ENCODE measurements around the gene GSTO2.

GSTO2 gene

GRCh38 chr10:104330168-104331110 is 61.5 kb downstream of the GSTO2 start:
- Histone ChIP-seq H3K9ac (ENCODE audit: low read depth in 1 of 2, low read length in 2 of 2) (peak overlapping the region; percentile 22 to 24), H3K4me1 (ENCODE audit: control insufficient read depth in 1 of 2, insufficient read depth in 2 of 2, low read length in 2 of 2) (peaks cover 76 to 79% of the 10 kb centered on the region in 2 donors), H3K27ac (ENCODE audit: low read depth, low read length) (peak overlapping the region; percentile 70), H3K9me3 (ENCODE audit: control insufficient read depth in 1 of 2, low read length in 2 of 2) (no peaks in the 10 kb centered on the region), H3K4me3 (ENCODE audit: low read depth in 1 of 2, low read length in 2 of 2) (peak overlapping the region in 1 of 2 donors; percentile 24), H3K36me3 (ENCODE audit: control insufficient read depth in 1 of 2, insufficient read depth in 2 of 2, low read length in 2 of 2) (no peaks in the 10 kb centered on the region), H3K27me3 (ENCODE audit: control insufficient read depth in 1 of 2, insufficient read depth in 2 of 2, low read length in 2 of 2) (no peaks in the 10 kb centered on the region)

GRCh38 chr10:104331208-104331838 is 62.3 kb downstream of the GSTO2 start:
- Histone ChIP-seq H3K9ac (ENCODE audit: low read depth in 1 of 2, low read length in 2 of 2) (peak overlapping the region; percentile 22 to 24), H3K4me1 (ENCODE audit: control insufficient read depth in 1 of 2, insufficient read depth in 2 of 2, low read length in 2 of 2) (peaks cover 75 to 76% of the 10 kb centered on the region in 2 donors), H3K27ac (ENCODE audit: low read depth, low read length) (peak overlapping the region; percentile 70), H3K27me3 (ENCODE audit: control insufficient read depth in 1 of 2, insufficient read depth in 2 of 2, low read length in 2 of 2) (no peaks in the 10 kb centered on the region), H3K9me3 (ENCODE audit: control insufficient read depth in 1 of 2, low read length in 2 of 2) (no peaks in the 10 kb centered on the region), H3K36me3 (ENCODE audit: control insufficient read depth in 1 of 2, insufficient read depth in 2 of 2, low read length in 2 of 2) (no peaks in the 10 kb centered on the region), H3K4me3 (ENCODE audit: low read depth in 1 of 2, low read length in 2 of 2) (peak overlapping the region; percentile 1 to 24)

GRCh38 chr10:104332243-104333031 is 63.5 kb downstream of the GSTO2 start:
- Histone ChIP-seq H3K9ac (ENCODE audit: low read depth in 1 of 2, low read length in 2 of 2) (no peak overlapping the region), H3K27ac (ENCODE audit: low read depth, low read length) (no peak overlapping the region), H3K9me3 (ENCODE audit: control insufficient read depth in 1 of 2, low read length in 2 of 2) (no peaks in the 10 kb centered on the region), H3K4me3 (ENCODE audit: low read depth in 1 of 2, low read length in 2 of 2) (no peak overlapping the region), H3K36me3 (ENCODE audit: control insufficient read depth in 1 of 2, insufficient read depth in 2 of 2, low read length in 2 of 2) (no peaks in the 10 kb centered on the region), H3K4me1 (ENCODE audit: control insufficient read depth in 1 of 2, insufficient read depth in 2 of 2, low read length in 2 of 2) (peaks cover 67 to 77% of the 10 kb centered on the region in 2 donors), H3K27me3 (ENCODE audit: control insufficient read depth in 1 of 2, insufficient read depth in 2 of 2, low read length in 2 of 2) (no peaks in the 10 kb centered on the region)

- no peak overlapping the region for H3K27ac ChIP-seq (ENCODE audit: low read depth, low read length)
- no peaks in the 10 kb centered on the region for H3K9me3 ChIP-seq (ENCODE audit: control insufficient read depth in 1 of 2, low read length in 2 of 2)
- H3K9ac ChIP-seq (ENCODE audit: low read depth in 1 of 2, low read length in 2 of 2), result no peak overlapping the region
- no peaks in the 10 kb centered on the region for H3K27me3 ChIP-seq (ENCODE audit: control insufficient read depth in 1 of 2, insufficient read depth in 2 of 2, low read length in 2 of 2)
- H3K36me3 ChIP-seq (ENCODE audit: control insufficient read depth in 1 of 2, insufficient read depth in 2 of 2, low read length in 2 of 2), result no peaks in the 10 kb centered on the region
- peaks cover 60 to 69% of the 10 kb centered on the region in 2 donors for H3K4me1 ChIP-seq (ENCODE audit: control insufficient read depth in 1 of 2, insufficient read depth in 2 of 2, low read length in 2 of 2)
- H3K4me3 ChIP-seq (ENCODE audit: low read depth in 1 of 2, low read length in 2 of 2), result no peak overlapping the region
Observed at GRCh38 chr10:104333032-104333727, 64.2 kb downstream of the GSTO2 start.

- no peaks in the 10 kb centered on the region for H3K36me3 ChIP-seq (ENCODE audit: control insufficient read depth in 1 of 2, insufficient read depth in 2 of 2, low read length in 2 of 2)
- no peaks in the 10 kb centered on the region for H3K9me3 ChIP-seq (ENCODE audit: control insufficient read depth in 1 of 2, low read length in 2 of 2)
- H3K27ac ChIP-seq (ENCODE audit: low read depth, low read length), result no peak overlapping the region
- no peaks in the 10 kb centered on the region for H3K27me3 ChIP-seq (ENCODE audit: control insufficient read depth in 1 of 2, insufficient read depth in 2 of 2, low read length in 2 of 2)
- peaks cover 53 to 62% of the 10 kb centered on the region in 2 donors for H3K4me1 ChIP-seq (ENCODE audit: control insufficient read depth in 1 of 2, insufficient read depth in 2 of 2, low read length in 2 of 2)
- no peak overlapping the region for H3K4me3 ChIP-seq (ENCODE audit: low read depth in 1 of 2, low read length in 2 of 2)
- H3K9ac ChIP-seq (ENCODE audit: low read depth in 1 of 2, low read length in 2 of 2), result no peak overlapping the region
Observed at GRCh38 chr10:104333728-104334373, 64.9 kb downstream of the GSTO2 start.

- Histone ChIP-seq H3K27ac (ENCODE audit: low read depth, low read length) (no peak overlapping the region), H3K36me3 (ENCODE audit: control insufficient read depth in 1 of 2, insufficient read depth in 2 of 2, low read length in 2 of 2) (no peaks in the 10 kb centered on the region), H3K9ac (ENCODE audit: low read depth in 1 of 2, low read length in 2 of 2) (no peak overlapping the region), H3K27me3 (ENCODE audit: control insufficient read depth in 1 of 2, insufficient read depth in 2 of 2, low read length in 2 of 2) (no peaks in the 10 kb centered on the region), H3K4me1 (ENCODE audit: control insufficient read depth in 1 of 2, insufficient read depth in 2 of 2, low read length in 2 of 2) (peaks cover 46 to 62% of the 10 kb centered on the region in 2 donors), H3K9me3 (ENCODE audit: control insufficient read depth in 1 of 2, low read length in 2 of 2) (no peaks in the 10 kb centered on the region), H3K4me3 (ENCODE audit: low read depth in 1 of 2, low read length in 2 of 2) (no peak overlapping the region)
Observed at GRCh38 chr10:104334561-104334960, 65.6 kb downstream of the GSTO2 start.

- peaks cover 42 to 62% of the 10 kb centered on the region in 2 donors for H3K4me1 ChIP-seq (ENCODE audit: control insufficient read depth in 1 of 2, insufficient read depth in 2 of 2, low read length in 2 of 2)
- H3K27ac ChIP-seq (ENCODE audit: low read depth, low read length), result no peak overlapping the region
- H3K27me3 ChIP-seq (ENCODE audit: control insufficient read depth in 1 of 2, insufficient read depth in 2 of 2, low read length in 2 of 2), result no peaks in the 10 kb centered on the region
- no peaks in the 10 kb centered on the region for H3K36me3 ChIP-seq (ENCODE audit: control insufficient read depth in 1 of 2, insufficient read depth in 2 of 2, low read length in 2 of 2)
- H3K4me3 ChIP-seq (ENCODE audit: low read depth in 1 of 2, low read length in 2 of 2), result no peak overlapping the region
- no peak overlapping the region for H3K9ac ChIP-seq (ENCODE audit: low read depth in 1 of 2, low read length in 2 of 2)
- H3K9me3 ChIP-seq (ENCODE audit: control insufficient read depth in 1 of 2, low read length in 2 of 2), result no peaks in the 10 kb centered on the region
Observed at GRCh38 chr10:104334965-104335650, 66.1 kb downstream of the GSTO2 start.

- Histone ChIP-seq H3K27me3 (ENCODE audit: control insufficient read depth in 1 of 2, insufficient read depth in 2 of 2, low read length in 2 of 2) (no peaks in the 10 kb centered on the region), H3K27ac (ENCODE audit: low read depth, low read length) (peak overlapping the region; percentile 24), H3K36me3 (ENCODE audit: control insufficient read depth in 1 of 2, insufficient read depth in 2 of 2, low read length in 2 of 2) (no peaks in the 10 kb centered on the region), H3K9ac (ENCODE audit: low read depth in 1 of 2, low read length in 2 of 2) (peak overlapping the region; percentile 73 to 79), H3K9me3 (ENCODE audit: control insufficient read depth in 1 of 2, low read length in 2 of 2) (no peaks in the 10 kb centered on the region), H3K4me1 (ENCODE audit: control insufficient read depth in 1 of 2, insufficient read depth in 2 of 2, low read length in 2 of 2) (peaks cover 29 to 50% of the 10 kb centered on the region in 2 donors), H3K4me3 (ENCODE audit: low read depth in 1 of 2, low read length in 2 of 2) (peak overlapping the region; percentile 83 to 95)
Observed at GRCh38 chr10:104336821-104337467, 68.0 kb downstream of the GSTO2 start.

Measured in duodenal mucosa (tissue), 2 donors.